Measurements from ENCODE around the gene XPR1. TPM values are rescaled to one million over a fixed set of nuclear protein-coding genes. Genes with fewer than 3 reads are reported as not detected.

The XPR1 gene
- total and polyA plus RNA-seq, 2 of the 8 experiments (the other 6 are each of a cell fraction or from before 2014, with no cell fraction given), result 28.6 to 43.9 TPM

DNA sequence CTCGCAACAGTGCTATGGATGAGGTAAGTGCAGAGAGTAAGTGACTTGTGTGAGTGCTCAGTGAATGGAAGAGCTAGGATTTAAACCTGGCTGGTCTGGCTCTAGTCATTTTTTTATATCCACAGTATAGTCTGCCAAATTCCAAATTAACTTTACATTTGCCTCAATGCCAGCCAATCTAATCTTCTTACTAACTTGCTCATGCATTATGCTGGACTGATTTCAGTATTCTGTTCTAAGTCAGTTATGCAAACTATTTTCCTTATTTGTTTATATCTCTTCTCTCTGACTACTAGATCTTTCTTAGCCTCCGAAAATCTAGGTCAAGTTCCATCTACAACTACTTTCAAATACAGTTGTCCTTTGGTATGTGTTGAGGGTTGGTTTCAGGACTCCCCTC is 133.3 kb downstream of the XPR1 start:
- Histone ChIP-seq H3K9me3 (ENCODE audit: insufficient read depth in 2 of 2, low read depth in 1 of 2, low read length in 1 of 2) (no peaks in the 10 kb centered on the region), H2BK15ac (ENCODE audit: low read length) (no peak overlapping the region), H3K4me3 (ENCODE audit: extremely low read depth in 1 of 4, insufficient read depth in 2 of 4, low read depth in 3 of 4, low read length in 4 of 4) (no peak overlapping the region), H3K36me3 (ENCODE audit: control insufficient read depth in 2 of 4, insufficient read depth in 4 of 4, low read length in 3 of 4) (no peaks in the 10 kb centered on the region), H3K27ac (ENCODE audit: low read depth, low read length) (no peak overlapping the region), H3K56ac (replicated peaks; ENCODE audit: insufficient read length, low read depth, low read length) (no peak overlapping the region), H3K9ac (replicated peaks in 1 of 4; ENCODE audit: extremely low read depth in 1 of 4, low read depth in 3 of 4, low read length in 3 of 4) (no peak overlapping the region), H2BK120ac (replicated peaks; ENCODE audit: low read depth, low read length) (no peak overlapping the region), H2BK12ac (ENCODE audit: low read depth, low read length) (no peak overlapping the region), H4K8ac (ENCODE audit: extremely low read depth, insufficient read depth, low read length) (no peak overlapping the region), H4K91ac (replicated peaks; ENCODE audit: insufficient read length, low read length) (no peak overlapping the region), H3K18ac (ENCODE audit: extremely low read depth, low read length) (no peak overlapping the region), H4K5ac (ENCODE audit: insufficient read length, low read depth, low read length) (no peak overlapping the region), H3K14ac (ENCODE audit: insufficient read length) (no peak overlapping the region), H2AFZ (ENCODE audit: low read length) (no peak overlapping the region), H3K79me2 (ENCODE audit: control insufficient read depth in 1 of 2, insufficient read depth in 2 of 2, low read length in 2 of 2) (peaks cover 0 to 1% of the 10 kb centered on the region in 2 experiments; a peak in 1 of 4 replicates), H2BK20ac (ENCODE audit: low read length) (no peak overlapping the region), H3K23ac (ENCODE audit: insufficient read length) (no peak overlapping the region), H4K20me1 (replicated peaks in 1 of 2; ENCODE audit: control insufficient read depth in 1 of 2, insufficient read depth in 2 of 2, low read length in 2 of 2) (no peaks in the 10 kb centered on the region), H2BK5ac (ENCODE audit: low read depth, low read length) (no peak overlapping the region), H2AK5ac (ENCODE audit: low read depth, low read length) (no peak overlapping the region), H3K23me2 (ENCODE audit: low read depth, low read length) (no peaks in the 10 kb centered on the region), H3K4me1 (replicated peaks in 1 of 4; ENCODE audit: control insufficient read depth in 3 of 4, insufficient read depth in 4 of 4, low read length in 3 of 4) (no peaks in the 10 kb centered on the region), H3K79me1 (ENCODE audit: low read depth, low read length) (no peaks in the 10 kb centered on the region; the same call in 1 of the 2 replicates), H3K4ac (replicated peaks; ENCODE audit: insufficient read length, low read depth, low read length) (no peak overlapping the region), H3K27me3 (replicated peaks in 1 of 4; ENCODE audit: control insufficient read depth in 3 of 4, extremely low read depth in 1 of 4, insufficient read depth in 3 of 4, low read length in 3 of 4) (no peaks in the 10 kb centered on the region), H3K4me2 (ENCODE audit: insufficient read depth in 1 of 2, low read depth in 2 of 2, low read length in 2 of 2) (no peak overlapping the region)
- WGBS, 2 experiments (ENCODE audit: extremely low coverage in 1 of 2, insufficient coverage in 1 of 2, insufficient read length in 1 of 2, insufficient replicate concordance in 2 of 2, low coverage in 1 of 2, low lambda C conversion rate in 2 of 2, missing lambda C conversion rate in 1 of 2), result 88% methylated on average over 2 of the region's 2 CpGs; no CpG with 5 or more reads in 1 of the 2 experiments
- FAIRE-seq, result no peak
- CTCF ChIA-PET (ENCODE audit: partially characterized antibody), result no interaction called here
- DNase-seq (ENCODE audit: low read depth in 1 of 2, low spot score in 2 of 2), result no peak
- POLR2A ChIA-PET (ENCODE audit: partially characterized antibody), result no interaction called here
- TF ChIP-seq ASH2L (IDR thresholded peaks at IDR 0.05; ENCODE audit: low read length) (no peak), BACH1 (IDR thresholded peaks at IDR 0.05; ENCODE audit: low read length) (no peak), CBX5 (IDR thresholded peaks at IDR 0.05; ENCODE audit: low read depth, low read length) (no peak), EZH2 (IDR thresholded peaks at IDR 0.05; ENCODE audit: low read depth, low read length, severe bottlenecking) (no peak), TCF12 (IDR thresholded peaks at IDR 0.05; ENCODE audit: low read depth, low read length) (no peak)

All from H1 (cell line).